GM12875 (cell line): ENCODE measurements around the gene TMC1.
"Not testable (repeated sequence)": the region's sequence is repeated elsewhere in the genome, so short reads cannot be mapped to it uniquely, and the experiment has no call there.

Experiments
- H3K4me3 ChIP-seq: one replicate; pipeline ENCODE4 v1.5.1; 2011; ENCODE audit warnings: low read depth, low read length, control low read depth
- CTCF ChIP-seq: IDR thresholded peaks from 2 replicates; pipeline ENCODE4 v1.5.1; 2011; ENCODE audit warnings: low read depth, mild to moderate bottlenecking, control low read depth, inconsistent platforms, low read length, moderate library complexity, borderline replicate concordance; ENCODE audit not compliant: insufficient read depth

The TMC1 gene

DNA sequence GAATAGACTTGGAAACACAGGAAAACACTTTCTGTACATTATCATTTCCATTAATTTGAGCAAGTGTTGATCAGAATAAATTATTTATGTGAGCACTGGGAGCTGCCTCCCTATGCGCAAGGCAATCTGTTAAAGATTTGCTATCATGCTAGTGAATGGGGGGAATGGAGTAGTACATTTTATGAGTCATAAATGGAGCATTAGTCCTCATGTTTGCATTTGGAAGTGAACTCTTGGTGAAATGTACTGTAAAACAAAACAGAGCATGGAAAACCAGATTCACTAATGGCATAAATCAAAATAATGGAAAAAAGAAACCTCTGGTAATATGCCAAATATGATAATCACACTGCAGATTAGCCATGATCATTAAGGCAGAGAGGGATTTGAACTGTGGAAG is 40.5 kb upstream of the TMC1 start:
- no peak for TF ChIP-seq CTCF

GRCh38 chr9:72485821-72486593 is 35.4 kb upstream of the TMC1 start:
- no peak for TF ChIP-seq CTCF
- no peak overlapping the region for H3K4me3 ChIP-seq

More for the DNA sequence above, 40.5 kb upstream of the TMC1 start:
- H3K4me3 ChIP-seq: no peak overlapping the region

DNA sequence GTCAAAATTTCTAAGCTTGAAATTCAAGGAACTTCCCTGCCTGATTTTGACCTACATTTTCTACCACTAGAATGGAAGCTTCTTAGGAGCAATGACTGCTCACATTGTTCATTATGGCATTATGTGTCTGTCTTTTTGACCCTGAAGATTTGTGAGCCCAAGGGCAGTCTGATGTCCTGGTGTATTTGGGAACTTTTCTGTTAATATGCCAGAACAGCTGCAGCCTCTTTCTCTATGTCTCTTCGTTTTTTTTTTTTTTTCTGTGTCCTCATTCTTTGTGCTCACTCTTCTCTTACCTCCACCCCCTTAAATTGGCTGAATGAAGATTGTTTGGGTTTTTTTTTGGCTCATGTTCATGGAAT is 34.8 kb upstream of the TMC1 start:
- no peak overlapping the region for H3K4me3 ChIP-seq
- no peak for TF ChIP-seq CTCF

GRCh38 chr9:72487665-72488064 is 33.7 kb upstream of the TMC1 start:
- not testable (repeated sequence) for H3K4me3 ChIP-seq

GRCh38 chr9:72489986-72490385 is 31.4 kb upstream of the TMC1 start:
- no peak overlapping the region for H3K4me3 ChIP-seq
- TF ChIP-seq CTCF: no peak

DNA sequence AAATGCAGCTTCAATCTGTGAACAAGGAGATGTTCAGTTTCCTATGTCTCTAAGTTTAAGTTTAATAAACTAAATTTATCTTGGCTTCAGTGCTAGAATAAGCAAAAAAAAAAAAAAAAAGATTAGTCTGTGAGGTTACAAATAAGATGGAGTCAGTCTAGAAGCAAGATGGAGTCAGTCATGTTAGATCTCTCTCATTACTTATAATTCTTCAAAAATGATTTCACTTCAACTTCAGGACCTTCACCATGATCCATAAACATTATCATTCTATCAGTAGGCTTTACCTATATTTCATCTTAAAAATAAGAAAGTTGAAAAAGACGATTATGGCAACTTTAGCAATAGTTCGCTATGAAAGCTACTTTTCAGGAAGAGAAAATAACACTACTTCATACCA is 30.2 kb upstream of the TMC1 start:
- TF ChIP-seq CTCF: no peak
- H3K4me3 ChIP-seq: no peak overlapping the region

DNA sequence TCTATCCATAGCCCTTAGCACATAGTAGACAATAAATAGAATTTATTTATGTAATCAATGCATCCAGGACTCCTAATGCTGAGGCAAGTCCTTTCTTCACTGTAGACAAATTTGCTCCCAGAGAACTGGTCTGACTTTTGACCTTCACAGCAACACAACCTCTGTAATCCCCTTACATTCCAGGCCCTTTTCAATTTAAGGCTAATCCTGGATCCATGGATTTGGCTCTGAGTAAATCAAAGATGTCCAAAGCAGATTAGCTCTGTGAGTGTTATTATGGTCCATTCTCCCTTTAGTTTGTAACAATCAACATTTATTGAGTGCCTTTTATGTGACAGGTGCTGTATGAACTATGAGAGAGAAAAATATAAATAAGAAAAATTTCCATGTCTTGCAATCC is 27.4 kb upstream of the TMC1 start:
- no peak for TF ChIP-seq CTCF
- H3K4me3 ChIP-seq: no peak overlapping the region
